Stomach (tissue), 9 donors: ENCODE measurements around the gene MYO5C. TPM values are rescaled to one million over a fixed set of nuclear protein-coding genes. Genes with fewer than 3 reads are reported as not detected.

Experiments
- DNase-seq, 2 donors: peaks; one replicate each; pipeline versions ENCODE4 v3.0.0 to v3.0.0-alpha.2; 2013 to 2019
- H3K27ac ChIP-seq, 5 donors: fragments of 200-600 bp in 4 of 5; sonication (generic) in 4 of 5; one replicate each; pipeline ENCODE4 v1.5.1; 2013 to 2019; ENCODE audit warnings: mild to moderate bottlenecking in 1 of 5, moderate library complexity in 1 of 5
- H3K27me3 ChIP-seq, 3 donors: fragments of 200-600 bp; sonication (generic); one replicate each; pipeline ENCODE4 v1.5.1; 2017 to 2019; ENCODE audit warnings: mixed run types in 1 of 3
- H3K36me3 ChIP-seq, 4 donors: fragments of 200-600 bp; sonication (generic); 1 replicate in 3 of 4; 2 replicates in 1 of 4; pipeline ENCODE4 v1.5.1; 2016 to 2019
- H3K4me1 ChIP-seq, 4 donors: fragments of 200-600 bp; sonication (generic); one replicate each; pipeline ENCODE4 v1.5.1; 2016 to 2019
- H3K4me3 ChIP-seq, 4 donors: fragments of 200-600 bp; sonication (generic) in 3 of 4; one replicate each; pipeline ENCODE4 v1.5.1; 2016 to 2019; ENCODE audit warnings: mild to moderate bottlenecking in 1 of 4
- H3K9me3 ChIP-seq, 4 donors: fragments of 200-600 bp; sonication (generic); one replicate each; pipeline ENCODE4 v1.5.1; 2016 to 2019
- EP300 ChIP-seq: sonication (generic); formaldehyde crosslinking; IDR thresholded peaks from one replicate; pipeline ENCODE4 v1.6.1; 2017; ENCODE audit warnings: antibody characterized with exemption
- POLR2A ChIP-seq, 4 donors: fragments of 450-650 bp; IDR thresholded peaks; one replicate each; pipeline ENCODE4 v1.6.1; 2016; ENCODE audit warnings: antibody characterized with exemption in 4 of 4, control low read depth in 2 of 4, mild to moderate bottlenecking in 1 of 4, moderate library complexity in 1 of 4
- POLR2AphosphoS5 ChIP-seq, 3 donors: sonication (generic); formaldehyde crosslinking; IDR thresholded peaks; one replicate each; pipeline ENCODE4 v1.6.1; 2016; ENCODE audit warnings: antibody characterized with exemption in 3 of 3
- WGBS, 5 donors: extraction: QIAGEN DNeasy Blood & Tissue Kit in 3 of 5; methylation state at CpG; one replicate each; pipeline versions ENCODE4 v1.1.5 to v1.1.7; 2013 to 2018; 5-methylcytosine and 5-hydroxymethylcytosine counted together
- intact Hi-C: fragments of 100-400 bp; cut with DNase I; formaldehyde crosslinking; loops from one replicate; pipeline ENCODE4 v1.15.1; 2023; ENCODE audit warnings: low total_unique reads
- polyA plus RNA-seq, 3 donors: library from polyadenylated mRNA; stranded (reverse); fragments of 200-250 nt; gene quantifications; one replicate each; pipeline ENCODE4 v1.2.3, GENCODE V29; 2013
- total RNA-seq, 5 donors: library from RNA; depleted of rRNA; stranded (reverse); fragments of >200 nt; gene quantifications; one replicate each; pipeline versions ENCODE4 v1.1.0 to v1.2.3, GENCODE V29; 2014 to 2016
- TF ChIP-seq, protein P1 (sequence below), 7 experiments: fragments of 450-650 bp in 4 of 7; fragments of 200-600 bp in 3 of 7; sonication (generic) in 3 of 7; IDR thresholded peaks; one replicate each; pipeline ENCODE4 v1.5.1; 2016 to 2019; ENCODE audit warnings: antibody characterized with exemption in 7 of 7, control low read depth in 2 of 7, mild to moderate bottlenecking in 1 of 7
- donor health status: healthy with polysubstance abuse.
- donor health status: Bipolar disorder and iron deficiency.
- donor health status: healthy.

The MYO5C gene
- total and polyA plus RNA-seq, 8 donors = 4.3 to 148 (median 25.6) TPM

DNA sequence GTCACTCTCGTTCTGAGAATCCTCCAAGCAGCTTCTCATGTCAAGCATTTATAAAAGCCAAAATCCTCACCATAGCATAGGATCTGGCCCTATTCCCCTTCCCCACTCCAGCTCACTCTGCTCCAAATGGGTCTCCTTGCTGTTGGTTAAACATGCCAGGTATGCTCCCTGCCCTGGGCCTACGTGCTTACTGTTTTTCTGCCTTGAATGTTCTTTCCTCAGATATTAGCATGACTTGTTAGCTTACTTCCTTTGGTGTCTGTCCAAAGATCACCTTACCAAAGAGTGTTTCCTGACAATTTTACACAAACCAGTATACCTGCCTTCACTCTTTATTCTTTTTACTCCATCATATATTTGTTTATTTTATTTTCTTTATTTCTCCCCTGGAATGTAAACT lies 33.1 kb upstream of the MYO5C start:
- intact Hi-C loops = loop anchor here (10.0 kb wide), 1 partner anchor 64 kb away; no protein-coding TSS in a partner anchor
- peaks cover 0 to 20% (median 11%) of the 10 kb centered on the region in 4 donors for H3K4me1 ChIP-seq
- no peak for DNase-seq
- no peaks in the 10 kb centered on the region for H3K9me3 ChIP-seq
- no peaks in the 10 kb centered on the region for H3K27me3 ChIP-seq
- peaks cover 5 to 55% (median 50%) of the 10 kb centered on the region in 4 donors for H3K36me3 ChIP-seq
- WGBS, 5 donors = 51 to 79% (median 70%) methylated on average over 2 of the region's 2 CpGs
- H3K27ac ChIP-seq = no peak overlapping the region
- no peak for TF ChIP-seq EP300
- no peak for TF ChIP-seq POLR2AphosphoS5 (IDR thresholded peaks at IDR 0.05)
- no peak for TF ChIP-seq POLR2A (IDR thresholded peaks at IDR 0.05)
- TF ChIP-seq, protein P1, sequence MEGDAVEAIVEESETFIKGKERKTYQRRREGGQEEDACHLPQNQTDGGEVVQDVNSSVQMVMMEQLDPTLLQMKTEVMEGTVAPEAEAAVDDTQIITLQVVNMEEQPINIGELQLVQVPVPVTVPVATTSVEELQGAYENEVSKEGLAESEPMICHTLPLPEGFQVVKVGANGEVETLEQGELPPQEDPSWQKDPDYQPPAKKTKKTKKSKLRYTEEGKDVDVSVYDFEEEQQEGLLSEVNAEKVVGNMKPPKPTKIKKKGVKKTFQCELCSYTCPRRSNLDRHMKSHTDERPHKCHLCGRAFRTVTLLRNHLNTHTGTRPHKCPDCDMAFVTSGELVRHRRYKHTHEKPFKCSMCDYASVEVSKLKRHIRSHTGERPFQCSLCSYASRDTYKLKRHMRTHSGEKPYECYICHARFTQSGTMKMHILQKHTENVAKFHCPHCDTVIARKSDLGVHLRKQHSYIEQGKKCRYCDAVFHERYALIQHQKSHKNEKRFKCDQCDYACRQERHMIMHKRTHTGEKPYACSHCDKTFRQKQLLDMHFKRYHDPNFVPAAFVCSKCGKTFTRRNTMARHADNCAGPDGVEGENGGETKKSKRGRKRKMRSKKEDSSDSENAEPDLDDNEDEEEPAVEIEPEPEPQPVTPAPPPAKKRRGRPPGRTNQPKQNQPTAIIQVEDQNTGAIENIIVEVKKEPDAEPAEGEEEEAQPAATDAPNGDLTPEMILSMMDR (IDR thresholded peaks at IDR 0.05) = no peak
- no peak overlapping the region for H3K4me3 ChIP-seq

DNA sequence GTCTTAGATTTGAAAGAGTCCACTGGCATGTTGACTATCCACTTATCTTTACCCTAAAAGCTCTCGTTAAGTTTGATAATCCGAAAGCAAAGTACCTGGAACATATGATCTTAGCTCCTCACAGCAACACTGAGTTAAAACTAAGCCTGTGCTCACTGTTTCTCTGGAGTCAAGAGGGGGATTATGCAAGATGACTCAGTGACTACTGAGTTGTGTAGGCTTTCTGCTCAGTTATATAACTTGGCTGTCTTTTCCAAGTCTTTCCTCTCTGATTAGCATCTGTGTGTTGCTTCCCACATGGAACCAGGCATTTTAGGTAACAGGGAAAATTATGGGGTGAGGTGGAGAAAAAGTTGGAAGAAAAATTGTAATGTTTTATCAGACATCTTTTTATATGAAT lies 31.2 kb upstream of the MYO5C start:
- H3K4me1 ChIP-seq = peaks cover 0 to 17% (median 11%) of the 10 kb centered on the region in 4 donors

DNA sequence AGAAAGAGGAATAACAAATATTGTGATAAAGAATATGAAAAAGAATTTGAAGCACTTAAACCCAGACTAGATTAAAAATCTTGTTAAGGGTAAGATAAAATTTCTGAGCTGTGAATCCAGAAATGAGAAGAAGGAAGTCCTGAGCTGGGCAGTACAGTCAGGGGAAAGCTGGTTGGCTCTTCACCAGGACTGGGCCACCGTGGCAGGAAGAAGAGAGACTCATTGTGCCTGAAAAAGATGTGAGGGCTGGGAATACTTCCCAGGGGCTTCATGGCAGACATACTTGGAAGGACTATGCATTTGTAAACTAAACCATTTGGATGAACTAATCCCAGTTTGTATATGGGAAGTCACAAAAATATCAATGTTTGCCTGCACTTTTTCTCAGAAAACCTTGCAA lies 28.5 kb upstream of the MYO5C start:
- H3K27me3 ChIP-seq = no peaks in the 10 kb centered on the region
- 21 to 37% (median 32%) methylated on average over 1 of the region's 1 CpG for WGBS, 5 donors
- H3K9me3 ChIP-seq = no peaks in the 10 kb centered on the region
- no peak overlapping the region for H3K4me3 ChIP-seq
- intact Hi-C loops = loop anchor here (10.0 kb wide), 1 partner anchor 59 kb away; no protein-coding TSS in a partner anchor
- H3K4me1 ChIP-seq = peaks cover 0 to 7% (median 3%) of the 10 kb centered on the region in 4 donors
- TF ChIP-seq EP300 (no peak), POLR2A (IDR thresholded peaks at IDR 0.05) (no peak), POLR2AphosphoS5 (IDR thresholded peaks at IDR 0.05) (no peak)
- TF ChIP-seq, protein P1 (IDR thresholded peaks at IDR 0.05) = no peak
- no peak overlapping the region for H3K27ac ChIP-seq
- H3K36me3 ChIP-seq = peaks cover 21 to 81% (median 74%) of the 10 kb centered on the region in 4 donors
- DNase-seq = no peak

More for the DNA sequence above, 31.2 kb upstream of the MYO5C start:
- Histone ChIP-seq H3K27ac (no peak overlapping the region), H3K4me3 (no peak overlapping the region), H3K9me3 (no peaks in the 10 kb centered on the region), H3K27me3 (no peaks in the 10 kb centered on the region), H3K36me3 (peaks cover 5 to 68% (median 60%) of the 10 kb centered on the region in 4 donors)
- WGBS, 5 donors = 34 to 71% (median 53%) methylated on average over 2 of the region's 2 CpGs
- intact Hi-C loops = loop anchor here (10.0 kb wide), 1 partner anchor 62 kb away; no protein-coding TSS in a partner anchor
- TF ChIP-seq, protein P1 (IDR thresholded peaks at IDR 0.05) = no peak
- no peak for DNase-seq

DNA sequence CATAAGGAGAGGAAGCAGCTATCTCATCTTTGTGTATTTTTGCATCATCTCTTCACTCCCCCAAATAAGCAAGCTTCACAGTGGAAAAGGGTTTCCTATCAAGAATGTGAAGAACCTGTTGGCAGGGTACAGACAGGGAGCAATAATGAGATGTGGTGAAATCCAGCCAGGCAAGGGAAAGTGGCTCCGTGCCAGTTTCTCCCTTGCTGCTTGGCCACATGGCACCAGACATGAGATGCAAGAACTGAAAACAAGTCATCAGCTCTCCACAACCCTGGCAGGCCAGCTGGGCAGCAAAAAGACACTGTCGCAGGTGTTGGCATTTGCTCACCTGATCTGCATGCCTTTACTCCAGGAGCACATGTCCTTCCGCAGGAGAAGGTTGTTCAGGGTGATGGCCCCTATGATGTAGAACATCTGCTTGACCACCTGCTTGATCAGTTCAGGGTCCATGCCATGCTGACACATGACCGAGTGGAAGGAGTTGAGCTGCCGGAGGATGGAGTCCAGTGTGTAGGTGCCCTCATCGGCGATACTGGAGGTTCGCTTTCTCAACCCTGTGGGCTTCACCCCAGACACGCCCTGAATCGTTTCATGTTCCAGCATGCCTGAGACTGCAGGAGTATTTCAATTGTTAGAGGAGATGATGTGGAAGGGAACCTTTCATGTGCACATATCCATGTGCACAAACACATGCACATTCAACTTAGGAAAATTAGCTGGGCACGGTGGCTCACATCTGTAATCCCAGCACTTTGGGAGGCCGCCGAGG lies 23.3 kb upstream of the MYO5C start:
- Histone ChIP-seq H3K27me3 (no peaks in the 10 kb centered on the region), H3K36me3 (peaks cover 27 to 90% (median 80%) of the 10 kb centered on the region in 4 donors), H3K9me3 (no peaks in the 10 kb centered on the region), H3K4me1 (no peaks in the 10 kb centered on the region), H3K27ac (no peak overlapping the region), H3K4me3 (no peak overlapping the region)
- 91 to 95% (median 92%) methylated on average over 13 of the region's 13 CpGs for WGBS, 5 donors
- intact Hi-C loops = no loop called here
- DNase-seq = peak in 1 of 2 donors; percentile 19
- TF ChIP-seq EP300 = no peak
- TF ChIP-seq, protein P1 (IDR thresholded peaks at IDR 0.05) = no peak
- TF ChIP-seq POLR2AphosphoS5 (IDR thresholded peaks at IDR 0.05) = no peak
- TF ChIP-seq POLR2A (IDR thresholded peaks at IDR 0.05) = no peak
